Endothelial cell of umbilical vein (primary cell): Measurements from ENCODE around the gene TTLL5. TPM values are rescaled to one million over a fixed set of nuclear protein-coding genes. Genes with fewer than 3 reads are reported as not detected.

Experiments used
- BruUV-seq: library from RNA; stranded (reverse); fragments of 400-500 nt; replicated peaks from 2 replicates; lab custom pipeline; 2021; lab: Mats Ljungman, UMichigan
- CTCF ChIA-PET: fragments of 300-600, 350-600 bp; sonication (Branson Sonifier 250); formaldehyde crosslinking; loops from one replicate; lab custom pipeline; 2021; ENCODE audit warnings: antibody characterized with exemption, inconsistent platforms; lab: Charles Lee
- POLR2A ChIA-PET: fragments of 300-600, 350-600 bp; sonication (Branson Sonifier 250); formaldehyde crosslinking; loops from one replicate; lab custom pipeline; 2021; ENCODE audit warnings: antibody characterized with exemption, inconsistent platforms; lab: Charles Lee
- DNase-seq: peaks from one replicate; pipeline ENCODE4 v3.0.0-alpha.2; 2011; ENCODE audit warnings: low read depth, low spot score
- FAIRE-seq: peaks from 2 replicates; lab custom pipeline; 2011; peaks lifted over from hg19 to GRCh38; lab: Jason Lieb, UNC
- H2AFZ ChIP-seq: 2 replicates; pipeline ENCODE4 v1.6.0; 2012; ENCODE audit warnings: low read depth, low read length, control low read depth, inconsistent platforms
- H3K27ac ChIP-seq: 2 replicates; pipeline ENCODE4 v1.5.1; 2011; ENCODE audit warnings: low read depth, mild to moderate bottlenecking, control low read depth, low read length, moderate library complexity; ENCODE audit not compliant: insufficient read depth
- H3K27me3 ChIP-seq, 2 experiments: 2 replicates each; pipeline versions ENCODE4 v1.6.0 to v1.6.1; 2011; ENCODE audit warnings: low read length in 2 of 2, mixed read lengths in 1 of 2; ENCODE audit not compliant: control insufficient read depth in 2 of 2, insufficient read depth in 2 of 2
- H3K36me3 ChIP-seq, 2 experiments: 2 replicates in 1 of 2; 3 replicates in 1 of 2; pipeline ENCODE4 v1.5.1; 2011; ENCODE audit warnings: low read length in 2 of 2, mild to moderate bottlenecking in 1 of 2, moderate library complexity in 1 of 2; ENCODE audit not compliant: control insufficient read depth in 2 of 2, insufficient read depth in 2 of 2; ENCODE audit errors: extremely low read depth in 1 of 2
- H3K4me1 ChIP-seq: 3 replicates; pipeline ENCODE4 v1.5.1; 2011; ENCODE audit warnings: mild to moderate bottlenecking, low read length; ENCODE audit not compliant: control insufficient read depth, insufficient read depth; ENCODE audit errors: extremely low read depth
- H3K4me2 ChIP-seq: 2 replicates; pipeline ENCODE4 v1.6.1; 2011; ENCODE audit warnings: low read length, control low read depth, mixed read lengths; ENCODE audit not compliant: insufficient read depth
- H3K4me3 ChIP-seq, 3 experiments: fragments of 200-600 bp in 1 of 3; sonication (generic), shearing (Covaris generic) in 1 of 3; replicated peaks in 1 of 3; 2 replicates each; pipeline ENCODE4 v1.5.1; 2011 to 2016; ENCODE audit warnings: control low read depth in 3 of 3, low read length in 3 of 3, mild to moderate bottlenecking in 2 of 3, inconsistent platforms in 1 of 3, low read depth in 1 of 3, moderate library complexity in 1 of 3; ENCODE audit not compliant: insufficient read depth in 1 of 3
- H3K79me2 ChIP-seq: 2 replicates; pipeline ENCODE4 v1.6.0; 2012; ENCODE audit warnings: low read length, inconsistent platforms; ENCODE audit not compliant: control insufficient read depth, insufficient read depth
- H3K9ac ChIP-seq: replicated peaks from 2 replicates; pipeline ENCODE3; 2011; ENCODE audit warnings: low read length, control low read depth; ENCODE audit not compliant: insufficient read depth; ENCODE audit errors: extremely low read depth
- H3K9me1 ChIP-seq: replicated peaks from 3 replicates; pipeline ENCODE4 v1.6.0; 2011; ENCODE audit warnings: mild to moderate bottlenecking, low read length; ENCODE audit not compliant: control insufficient read depth, insufficient read depth; ENCODE audit errors: extremely low read depth
- H3K9me3 ChIP-seq: replicated peaks from 2 replicates; pipeline ENCODE4 v1.5.1; 2012; ENCODE audit warnings: low read length, inconsistent platforms; ENCODE audit not compliant: control insufficient read depth, insufficient read depth
- H4K20me1 ChIP-seq: replicated peaks from 2 replicates; pipeline ENCODE3; 2011; ENCODE audit warnings: mild to moderate bottlenecking, low read length; ENCODE audit not compliant: control insufficient read depth, insufficient read depth; ENCODE audit errors: extremely low read depth
- EZH2 ChIP-seq: IDR thresholded peaks from 2 replicates; pipeline ENCODE4 v1.6.1; 2012; ENCODE audit warnings: borderline replicate concordance, low read depth, mild to moderate bottlenecking, moderate library complexity, low read length, inconsistent platforms; ENCODE audit not compliant: severe bottlenecking
- FOS ChIP-seq: IDR thresholded peaks from 2 replicates; pipeline ENCODE4 v1.6.1; 2011; ENCODE audit warnings: mild to moderate bottlenecking, low read length, moderate library complexity, borderline replicate concordance; ENCODE audit not compliant: insufficient read depth
- GATA2 ChIP-seq: IDR thresholded peaks from 2 replicates; pipeline ENCODE4 v1.7.0; 2011; ENCODE audit warnings: low read depth, mild to moderate bottlenecking, moderate library complexity, mixed read lengths, low read length; ENCODE audit not compliant: insufficient read length, insufficient read depth
- JUN ChIP-seq: IDR thresholded peaks from 2 replicates; pipeline ENCODE4 v1.6.1; 2011; ENCODE audit warnings: borderline replicate concordance, low read depth; ENCODE audit not compliant: insufficient read length, insufficient read depth
- MYC ChIP-seq: IDR thresholded peaks from one replicate; pipeline ENCODE4 v1.6.1; 2011; ENCODE audit warnings: mild to moderate bottlenecking, low read depth, low read length
- POLR2A ChIP-seq: IDR thresholded peaks from 2 replicates; pipeline ENCODE4 v1.6.1; 2012; ENCODE audit warnings: low read depth, mild to moderate bottlenecking, control low read depth, low read length
- POLR2AphosphoS5 ChIP-seq: IDR thresholded peaks from 2 replicates; pipeline ENCODE4 v1.6.1; 2012; ENCODE audit warnings: low read depth, mild to moderate bottlenecking, control low read depth, low read length, moderate library complexity; ENCODE audit not compliant: insufficient read depth
- dilution Hi-C: fragments of 300-500 bp; cut with MboI; formaldehyde crosslinking; loops from one replicate; pipeline ENCODE4 v1.15.0; 2019; ENCODE audit warnings: low sequenced_read_pairs; ENCODE audit not compliant: extremely low pct_ligation_motif_present
- intact Hi-C: fragments of 100-400 bp; cut with micrococcal nuclease; formaldehyde crosslinking; loops from one replicate; pipeline ENCODE4 v1.10.0; 2022
- polyA plus RNA-seq, 4 experiments: library from polyadenylated mRNA; depleted of rRNA in 3 of 4; stranded (reverse) in 3 of 4; unstranded in 1 of 4; fragments of >200 nt; gene quantifications; 2 replicates each; pipeline versions ENCODE4 v1.2.1 to v1.2.3, GENCODE V29; 2011 to 2012; ENCODE audit warnings: missing spikeins in 1 of 4
- total RNA-seq: library from RNA; stranded (reverse); gene quantifications from 2 replicates; pipeline ENCODE4 v1.2.3, GENCODE V29; 2021
- TF ChIP-seq, protein P1 (sequence below): IDR thresholded peaks from 2 replicates; pipeline ENCODE4 v1.6.1; 2011; ENCODE audit not compliant: insufficient read depth, insufficient read length
- TF ChIP-seq, protein P2 (sequence below), 2 donors: IDR thresholded peaks; 1 replicate in 1 of 2; 2 replicates in 1 of 2; pipeline ENCODE4 v1.5.1; 2011; ENCODE audit warnings: low read length in 2 of 2, mild to moderate bottlenecking in 2 of 2, moderate library complexity in 2 of 2, control low read depth in 1 of 2, inconsistent platforms in 1 of 2, low read depth in 1 of 2; ENCODE audit not compliant: insufficient read depth in 1 of 2; ENCODE audit errors: extremely low read depth in 1 of 2

Gene TTLL5
- total and polyA plus RNA-seq, 2 donors (not counting 3 experiments of a cell fraction or from before 2014, with no cell fraction given) = 33.2 to 93.6 TPM

DNA sequence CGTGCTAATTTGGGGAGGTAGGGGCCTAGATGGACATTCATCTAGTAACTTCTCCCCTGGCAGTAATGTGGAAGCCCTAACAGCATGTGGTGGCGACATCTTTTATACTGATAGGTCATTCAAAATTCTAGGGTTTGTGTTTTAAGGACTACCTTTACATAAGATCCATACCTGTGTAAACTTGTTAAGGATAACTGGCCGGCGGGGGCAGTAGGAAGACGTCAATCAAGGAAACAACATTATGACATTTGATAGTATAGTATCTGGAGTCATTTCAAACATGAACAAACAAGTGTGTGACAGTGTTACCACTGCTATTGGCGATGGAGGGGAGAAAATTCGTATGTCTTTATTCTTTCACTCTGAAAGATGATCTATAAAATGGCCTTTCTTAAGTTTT lies 120.0 kb downstream of the TTLL5 start:
- H3K4me2 ChIP-seq = no peak overlapping the region
- dilution Hi-C loops = no loop called here
- H3K79me2 ChIP-seq = no peaks in the 10 kb centered on the region
- H3K4me1 ChIP-seq = peaks cover 3% of the 10 kb centered on the region
- TF ChIP-seq, protein P1, sequence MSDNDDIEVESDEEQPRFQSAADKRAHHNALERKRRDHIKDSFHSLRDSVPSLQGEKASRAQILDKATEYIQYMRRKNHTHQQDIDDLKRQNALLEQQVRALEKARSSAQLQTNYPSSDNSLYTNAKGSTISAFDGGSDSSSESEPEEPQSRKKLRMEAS = no peak
- no peak for TF ChIP-seq GATA2
- H3K27me3 ChIP-seq = no peaks in the 10 kb centered on the region
- no peak overlapping the region for H3K27ac ChIP-seq
- H4K20me1 ChIP-seq = no peaks in the 10 kb centered on the region
- no peak overlapping the region for H2AFZ ChIP-seq
- H3K36me3 ChIP-seq = peaks cover 7 to 19% of the 10 kb centered on the region in 2 experiments
- H3K9me3 ChIP-seq = no peaks in the 10 kb centered on the region
- ChIA-PET POLR2A (no interaction called here), CTCF (interaction anchor here (1.2 to 2.6 kb wide), 3 partner anchors 72 to 202 kb away, joined by 3 to 8 read pairs (median 7); no protein-coding TSS in a partner anchor)
- no peak overlapping the region for H3K9ac ChIP-seq
- H3K9me1 ChIP-seq = no peaks in the 10 kb centered on the region
- intact Hi-C loops = no loop called here
- no peak overlapping the region for H3K4me3 ChIP-seq
- no peak for DNase-seq
- FAIRE-seq = no peak
- no TSS peak for BruUV-seq

DNA sequence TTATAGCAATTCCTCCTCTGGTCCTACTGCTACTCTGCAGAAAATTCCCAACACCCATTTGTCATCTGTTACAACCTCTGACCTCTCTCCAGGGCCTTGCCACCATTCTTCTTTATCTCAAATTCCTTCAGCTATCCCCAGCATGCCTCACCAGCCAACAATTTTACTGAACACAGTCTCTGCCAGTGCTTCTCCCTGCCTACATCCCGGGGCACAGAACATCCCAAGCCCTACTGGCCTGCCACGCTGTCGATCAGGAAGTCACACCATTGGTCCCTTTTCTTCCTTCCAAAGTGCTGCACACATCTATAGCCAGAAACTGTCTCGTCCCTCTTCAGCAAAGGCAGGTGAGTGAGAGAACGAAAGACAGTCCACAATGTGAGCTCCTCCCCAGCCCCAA lies 122.1 kb downstream of the TTLL5 start:
- BruUV-seq = TSS peak; percentile 13
- FAIRE-seq = no peak
- CTCF ChIA-PET = interaction anchor here (0.8 to 2.6 kb wide), 4 partner anchors 12 to 200 kb away, joined by 3 to 10 read pairs (median 6); no protein-coding TSS in a partner anchor
- peaks cover 7 to 21% of the 10 kb centered on the region in 2 experiments for H3K36me3 ChIP-seq
- H3K4me2 ChIP-seq = no peak overlapping the region
- no peak overlapping the region for H3K27ac ChIP-seq
- peaks cover 3% of the 10 kb centered on the region for H3K4me1 ChIP-seq
- H3K9me3 ChIP-seq = no peaks in the 10 kb centered on the region
- no peak overlapping the region for H3K4me3 ChIP-seq
- intact Hi-C loops = no loop called here
- TF ChIP-seq, protein P1 = no peak
- TF ChIP-seq MYC = no peak
- no peak for TF ChIP-seq FOS
- TF ChIP-seq GATA2 = no peak
- no peak for TF ChIP-seq JUN
- no peak for TF ChIP-seq POLR2A
- TF ChIP-seq POLR2AphosphoS5 = no peak
- no peak for TF ChIP-seq EZH2
- TF ChIP-seq, protein P2, sequence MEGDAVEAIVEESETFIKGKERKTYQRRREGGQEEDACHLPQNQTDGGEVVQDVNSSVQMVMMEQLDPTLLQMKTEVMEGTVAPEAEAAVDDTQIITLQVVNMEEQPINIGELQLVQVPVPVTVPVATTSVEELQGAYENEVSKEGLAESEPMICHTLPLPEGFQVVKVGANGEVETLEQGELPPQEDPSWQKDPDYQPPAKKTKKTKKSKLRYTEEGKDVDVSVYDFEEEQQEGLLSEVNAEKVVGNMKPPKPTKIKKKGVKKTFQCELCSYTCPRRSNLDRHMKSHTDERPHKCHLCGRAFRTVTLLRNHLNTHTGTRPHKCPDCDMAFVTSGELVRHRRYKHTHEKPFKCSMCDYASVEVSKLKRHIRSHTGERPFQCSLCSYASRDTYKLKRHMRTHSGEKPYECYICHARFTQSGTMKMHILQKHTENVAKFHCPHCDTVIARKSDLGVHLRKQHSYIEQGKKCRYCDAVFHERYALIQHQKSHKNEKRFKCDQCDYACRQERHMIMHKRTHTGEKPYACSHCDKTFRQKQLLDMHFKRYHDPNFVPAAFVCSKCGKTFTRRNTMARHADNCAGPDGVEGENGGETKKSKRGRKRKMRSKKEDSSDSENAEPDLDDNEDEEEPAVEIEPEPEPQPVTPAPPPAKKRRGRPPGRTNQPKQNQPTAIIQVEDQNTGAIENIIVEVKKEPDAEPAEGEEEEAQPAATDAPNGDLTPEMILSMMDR (IDR thresholded peaks at IDR 0.05; ENCODE audit: extremely low read depth in 1 of 2, insufficient read depth in 1 of 2, low read depth in 1 of 2, low read length in 2 of 2) = no peak
- no peak overlapping the region for H2AFZ ChIP-seq
- no peaks in the 10 kb centered on the region for H3K27me3 ChIP-seq
- no peaks in the 10 kb centered on the region for H3K79me2 ChIP-seq
- POLR2A ChIA-PET = no interaction called here
- dilution Hi-C loops = no loop called here
- DNase-seq = no peak
- no peak overlapping the region for H3K9ac ChIP-seq
- no peaks in the 10 kb centered on the region for H3K9me1 ChIP-seq
- H4K20me1 ChIP-seq = no peaks in the 10 kb centered on the region
